ENCODE data around the gene NUDC.
"Not testable (repeated sequence)": the region's sequence is repeated elsewhere in the genome, so short reads cannot be mapped to it uniquely, and the experiment has no call there.

The NUDC gene

GRCh38 chr1:26912147-26912490 is 9.4 kb upstream of the NUDC start:
- DNase-seq, result no peak

- no peak for DNase-seq
Measured at GRCh38 chr1:26913389-26913753, 8.2 kb upstream of the NUDC start.

GRCh38 chr1:26913754-26914619 is 7.6 kb upstream of the NUDC start, which contains the start of gene NR0B2:
Gene NR0B2 (minus strand): TSS chr1:26913975. CDS start chr1:26913940, 35 bp downstream.
- no peak for DNase-seq

- no peak for DNase-seq
Measured at GRCh38 chr1:26915204-26915842, 6.2 kb upstream of the NUDC start.

GRCh38 chr1:26921126-26921539 is 410 bp upstream of the NUDC start:
- DNase-seq, result no peak

GRCh38 chr1:26922431-26922729 is 837 bp downstream of the NUDC start:
- no peak for DNase-seq

GRCh38 chr1:26922901-26923300 is 1.4 kb downstream of the NUDC start:
- no peak for DNase-seq

GRCh38 chr1:26923711-26924110 is 2.2 kb downstream of the NUDC start:
- DNase-seq, result no peak

GRCh38 chr1:26932531-26932930 is 11.0 kb downstream of the NUDC start:
- DNase-seq, result no peak

- DNase-seq, result no peak
Measured at GRCh38 chr1:26936823-26937222, 15.3 kb downstream of the NUDC start.

- no peak for DNase-seq
Measured at GRCh38 chr1:26938004-26938658, 16.6 kb downstream of the NUDC start.

- no peak for DNase-seq
Measured at GRCh38 chr1:26938659-26939025, 17.1 kb downstream of the NUDC start.

- DNase-seq, result no peak
Measured at GRCh38 chr1:26941311-26941710, 19.8 kb downstream of the NUDC start.

GRCh38 chr1:26942656-26943055 is 21.1 kb downstream of the NUDC start:
- DNase-seq, result no peak

- no peak for DNase-seq
Measured at GRCh38 chr1:26945138-26945537, 23.6 kb downstream of the NUDC start.

GRCh38 chr1:26945728-26946127 is 24.2 kb downstream of the NUDC start:
- DNase-seq, result no peak

- no peak for DNase-seq
Measured at GRCh38 chr1:26946270-26946669, 24.7 kb downstream of the NUDC start.

- not testable (repeated sequence) for DNase-seq
Measured at GRCh38 chr1:26948725-26949057, 27.1 kb downstream of the NUDC start.

GRCh38 chr1:26949266-26949925 is 27.9 kb downstream of the NUDC start:
- DNase-seq, result no peak

- DNase-seq, result no peak
Measured at GRCh38 chr1:26949926-26950319, 28.4 kb downstream of the NUDC start.

- DNase-seq, result no peak
Measured at GRCh38 chr1:26950602-26951001, 29.1 kb downstream of the NUDC start.

- DNase-seq, result no peak
Measured at GRCh38 chr1:26951216-26951615, 29.7 kb downstream of the NUDC start.

GRCh38 chr1:26951821-26952497 is 30.4 kb downstream of the NUDC start:
- DNase-seq, result no peak

All from amniotic stem cell (primary cell).